ENCODE measurements around the gene NDN.

DNA sequence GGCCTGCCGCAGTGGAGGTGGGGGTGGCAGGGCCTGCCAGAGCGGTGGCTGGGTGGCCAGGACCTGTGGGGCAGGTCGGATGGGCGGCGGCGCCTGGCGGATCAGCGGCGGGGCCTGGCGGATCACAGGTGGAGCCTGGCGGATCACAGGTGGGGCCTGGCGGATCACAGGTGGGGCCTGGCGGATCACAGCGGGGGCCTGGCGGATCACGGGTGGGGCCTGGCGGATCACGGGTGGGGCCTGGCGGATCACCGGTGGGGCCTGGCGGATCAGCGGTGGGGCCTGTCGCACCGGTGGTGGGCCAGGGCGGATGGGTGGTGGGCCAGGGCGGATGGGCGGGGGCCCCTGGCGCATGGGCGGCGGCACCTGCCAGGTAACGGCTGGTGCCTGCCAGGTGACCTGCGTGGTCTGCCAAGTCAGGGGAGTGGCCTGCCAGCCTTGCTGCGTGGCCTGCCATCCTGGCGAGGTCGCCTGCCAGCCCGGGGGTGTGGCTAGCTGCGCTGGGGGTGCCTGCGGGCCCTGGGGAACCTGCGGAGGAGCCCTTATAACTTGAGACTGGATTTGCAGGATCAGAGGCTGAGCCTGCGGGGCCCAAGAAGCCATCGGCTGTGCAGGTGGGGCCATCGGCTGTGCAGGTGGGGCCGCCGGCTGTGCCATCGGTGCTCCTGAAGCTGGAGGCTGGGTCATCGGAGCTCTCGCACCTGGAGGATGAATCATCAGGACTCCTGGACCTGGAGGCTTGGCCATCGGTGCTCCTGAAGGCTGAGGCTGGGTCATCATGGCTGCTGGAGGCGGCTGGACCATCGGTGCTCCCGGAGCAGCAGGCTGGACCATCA, 40.7 kb downstream of the NDN start:
- TF ChIP-seq, protein P1, sequence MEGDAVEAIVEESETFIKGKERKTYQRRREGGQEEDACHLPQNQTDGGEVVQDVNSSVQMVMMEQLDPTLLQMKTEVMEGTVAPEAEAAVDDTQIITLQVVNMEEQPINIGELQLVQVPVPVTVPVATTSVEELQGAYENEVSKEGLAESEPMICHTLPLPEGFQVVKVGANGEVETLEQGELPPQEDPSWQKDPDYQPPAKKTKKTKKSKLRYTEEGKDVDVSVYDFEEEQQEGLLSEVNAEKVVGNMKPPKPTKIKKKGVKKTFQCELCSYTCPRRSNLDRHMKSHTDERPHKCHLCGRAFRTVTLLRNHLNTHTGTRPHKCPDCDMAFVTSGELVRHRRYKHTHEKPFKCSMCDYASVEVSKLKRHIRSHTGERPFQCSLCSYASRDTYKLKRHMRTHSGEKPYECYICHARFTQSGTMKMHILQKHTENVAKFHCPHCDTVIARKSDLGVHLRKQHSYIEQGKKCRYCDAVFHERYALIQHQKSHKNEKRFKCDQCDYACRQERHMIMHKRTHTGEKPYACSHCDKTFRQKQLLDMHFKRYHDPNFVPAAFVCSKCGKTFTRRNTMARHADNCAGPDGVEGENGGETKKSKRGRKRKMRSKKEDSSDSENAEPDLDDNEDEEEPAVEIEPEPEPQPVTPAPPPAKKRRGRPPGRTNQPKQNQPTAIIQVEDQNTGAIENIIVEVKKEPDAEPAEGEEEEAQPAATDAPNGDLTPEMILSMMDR (IDR thresholded peaks at IDR 0.05) = no peak
- TF ChIP-seq POLR2A (IDR thresholded peaks at IDR 0.05) = no peak
